ENCODE measurements around the gene ZNF217.
A peak's percentile ranks its signal among the peaks of the same experiment; 100 is the strongest.
"Not testable (repeated sequence)": the region's sequence is repeated elsewhere in the genome, so short reads cannot be mapped to it uniquely, and the experiment has no call there.

Gene ZNF217

DNA sequence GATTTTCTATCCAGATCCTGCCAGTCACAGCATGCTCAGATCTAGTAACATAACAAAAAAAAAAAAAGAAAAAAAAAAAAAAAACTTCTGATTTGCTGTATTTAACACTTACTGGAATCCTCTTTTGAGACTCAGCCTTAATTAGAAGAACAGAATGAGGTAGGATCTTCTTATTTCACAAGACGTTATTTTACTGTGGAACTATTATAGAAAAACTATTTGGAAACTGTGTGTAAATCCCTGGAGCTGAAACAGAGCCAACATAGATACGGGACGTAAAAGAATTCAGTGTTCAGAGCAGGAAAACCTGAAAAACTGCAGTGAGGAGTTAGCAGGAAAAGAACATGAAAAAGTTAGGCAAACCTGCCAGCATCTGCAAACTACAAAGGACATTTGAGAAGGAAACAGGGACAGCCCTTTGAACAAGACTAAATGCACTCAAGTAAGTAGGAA, 3.4 kb upstream of the ZNF217 start:
- DNase-seq = no peak

DNA sequence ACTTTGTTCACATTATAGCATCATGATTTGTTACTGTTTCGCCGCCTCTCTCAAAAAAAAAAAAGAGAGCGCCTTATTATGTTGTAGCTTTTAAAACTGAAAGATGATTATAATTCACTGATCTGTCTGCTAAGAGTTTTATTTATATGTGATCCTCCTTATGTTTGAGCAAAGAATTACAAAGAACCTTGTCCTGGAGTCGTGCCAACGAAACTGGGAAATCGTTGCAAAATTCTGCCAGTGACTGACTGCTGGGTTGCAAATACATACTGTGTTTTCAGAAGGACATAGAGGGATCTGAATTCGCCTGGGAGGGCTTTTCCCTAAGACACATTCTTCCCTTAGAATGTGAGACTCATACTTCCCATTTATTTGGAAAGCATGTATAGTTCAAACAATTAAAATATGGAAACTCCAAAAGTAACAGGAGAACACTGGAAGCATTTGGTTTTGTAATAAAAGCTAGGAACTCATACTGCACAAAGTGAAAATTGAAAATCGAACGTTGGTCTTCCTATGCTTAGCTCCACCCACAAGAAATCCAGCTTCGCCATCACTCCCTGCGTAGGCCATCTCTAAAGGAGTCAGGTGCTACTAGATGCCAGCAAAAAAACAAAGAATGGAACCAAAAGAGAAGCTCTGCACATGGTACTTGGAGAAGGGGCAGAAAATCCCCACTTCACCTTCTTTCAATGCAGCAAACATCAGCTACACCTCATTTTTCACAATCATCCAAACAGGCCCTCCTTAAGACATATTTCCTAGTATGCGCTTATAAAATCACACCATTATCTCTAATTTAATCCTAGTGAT, 2.8 kb upstream of the ZNF217 start:
- not testable (repeated sequence) for DNase-seq

DNA sequence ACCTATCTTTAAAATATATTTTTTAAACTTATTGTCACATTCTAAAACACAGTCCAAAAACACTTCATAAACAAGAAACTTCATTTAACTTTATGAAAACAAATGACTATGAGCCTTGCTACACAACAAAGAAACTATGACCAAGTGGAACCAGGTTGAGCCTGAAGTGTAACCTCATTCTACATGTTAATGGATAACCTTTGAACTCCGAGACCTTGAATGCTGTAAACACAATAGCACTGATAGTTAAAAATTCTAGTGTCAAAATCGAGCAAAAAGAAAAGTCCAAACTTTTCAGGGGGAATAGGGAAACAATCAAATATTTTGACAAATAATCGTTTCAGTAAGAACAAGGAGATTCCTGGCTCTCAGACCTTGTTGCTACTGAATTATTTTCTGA, 2.1 kb upstream of the ZNF217 start:
- DNase-seq = not testable (repeated sequence)

DNA sequence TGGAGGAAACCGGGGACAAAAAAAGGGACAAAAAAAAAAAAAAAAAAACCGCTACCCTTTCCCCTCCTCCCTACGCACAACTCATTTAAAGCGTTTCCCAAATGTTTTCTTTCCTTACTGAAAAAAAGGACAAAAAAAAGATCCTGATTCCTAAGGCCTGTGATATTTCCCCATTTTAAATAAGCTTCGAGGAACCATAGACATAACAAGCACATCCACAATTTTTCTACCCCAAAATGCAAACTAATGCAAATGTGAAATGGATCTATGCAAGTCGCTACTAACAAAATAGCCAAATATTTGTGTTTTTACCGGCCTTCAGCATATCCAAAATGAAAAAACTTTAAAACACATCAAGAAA, 1.4 kb upstream of the ZNF217 start:
- no peak for DNase-seq

DNA sequence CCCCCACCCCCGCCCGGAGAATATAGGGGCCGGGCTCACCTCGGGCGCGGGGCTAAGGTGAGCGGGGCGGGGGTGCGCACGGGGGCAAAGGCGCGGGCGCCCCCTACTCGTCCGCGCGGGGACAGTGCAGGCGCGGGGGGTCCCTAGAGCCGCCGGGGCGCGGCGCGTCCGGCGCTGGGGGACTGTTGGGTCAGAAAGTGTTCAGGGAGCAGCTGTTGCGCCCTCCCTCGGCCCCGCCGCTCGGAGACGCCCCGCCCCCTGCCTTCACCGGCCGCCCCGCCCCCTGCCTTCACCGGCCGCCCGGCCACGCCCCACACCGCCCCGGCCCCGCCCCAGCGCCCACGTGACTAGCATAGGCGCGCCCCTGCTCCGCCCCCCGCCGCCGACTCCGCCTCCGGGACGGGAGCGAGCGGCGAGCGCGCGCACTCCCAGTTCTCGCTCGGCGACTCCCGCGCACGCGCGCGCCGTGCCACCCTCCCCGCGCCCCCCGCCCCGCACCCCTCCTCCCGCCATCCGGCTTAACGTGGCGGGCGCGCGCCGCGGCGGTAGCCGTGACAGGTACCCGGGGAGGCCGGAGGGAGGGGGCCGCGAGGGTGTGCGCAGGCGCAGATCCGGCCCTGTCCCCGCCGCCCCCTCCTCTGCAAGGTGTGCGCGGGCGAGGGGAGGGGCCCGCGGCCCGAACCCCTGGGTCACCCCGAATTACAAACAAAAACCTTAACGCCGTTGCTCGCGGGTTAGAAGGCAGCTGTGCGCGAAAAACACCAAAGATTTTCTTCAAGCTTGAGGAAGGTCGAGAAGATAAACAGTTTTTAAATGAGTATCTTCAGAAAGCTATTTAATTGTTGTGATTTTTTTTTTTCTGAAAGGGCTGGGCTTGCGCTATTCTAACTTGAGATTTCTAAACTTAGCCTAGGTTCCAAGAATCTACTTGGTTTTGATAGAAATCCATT, 704 bp upstream of the ZNF217 start:
- peak; percentile 84 to 91 for DNase-seq

DNA sequence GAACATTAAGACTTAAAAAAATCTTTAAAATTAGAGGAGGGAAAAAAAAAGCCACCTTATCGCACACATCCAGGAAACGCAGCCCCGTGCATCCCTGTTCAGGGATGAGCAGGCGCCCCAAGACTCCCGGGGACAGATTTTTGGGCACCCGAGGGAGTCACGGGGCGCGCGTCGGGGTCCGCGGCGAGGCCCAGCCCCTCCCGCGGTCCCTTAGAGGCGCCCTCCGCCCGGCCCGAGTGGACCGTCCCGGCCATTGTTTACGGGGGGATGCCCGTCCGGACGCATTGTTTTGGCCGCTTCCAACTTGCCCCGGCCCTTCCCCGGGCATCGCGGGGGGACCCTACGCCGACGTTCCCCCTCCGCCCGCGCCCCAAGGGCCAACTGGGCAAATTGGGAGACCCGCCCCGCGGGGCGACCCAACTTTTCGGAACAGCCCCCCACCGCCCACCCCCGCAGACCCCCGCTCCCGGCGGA, 610 bp downstream of the ZNF217 start:
- DNase-seq = peak in 1 of 2 experiments; percentile 27

DNA sequence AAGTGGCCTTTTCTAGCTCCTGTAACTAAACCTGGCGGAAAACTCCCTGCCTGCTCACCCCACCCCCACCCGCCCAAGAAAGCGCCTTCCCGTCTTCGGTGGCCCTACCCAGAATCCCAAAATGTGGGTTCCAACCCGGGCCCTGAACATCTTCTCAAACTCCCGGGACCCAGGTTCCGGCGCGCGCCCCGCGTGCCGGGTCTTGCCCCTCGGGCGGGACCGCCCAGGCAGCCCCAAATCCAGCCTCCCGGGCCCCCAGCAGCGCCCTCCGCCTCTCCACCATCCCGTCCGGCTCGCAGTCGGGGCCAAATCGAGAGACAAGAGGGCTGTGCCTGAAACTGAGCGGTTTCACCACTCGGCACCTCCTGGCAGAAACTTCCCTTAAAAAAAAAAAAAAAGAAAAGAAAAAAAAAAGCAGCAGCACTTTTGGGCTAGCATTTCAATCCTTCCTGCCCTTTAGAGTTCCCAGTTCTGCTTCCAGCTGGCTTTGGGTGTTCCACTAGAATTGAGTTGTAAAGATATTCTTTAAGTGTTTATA, 1.1 kb downstream of the ZNF217 start:
- peak in 1 of 2 experiments; percentile 19 for DNase-seq

DNA sequence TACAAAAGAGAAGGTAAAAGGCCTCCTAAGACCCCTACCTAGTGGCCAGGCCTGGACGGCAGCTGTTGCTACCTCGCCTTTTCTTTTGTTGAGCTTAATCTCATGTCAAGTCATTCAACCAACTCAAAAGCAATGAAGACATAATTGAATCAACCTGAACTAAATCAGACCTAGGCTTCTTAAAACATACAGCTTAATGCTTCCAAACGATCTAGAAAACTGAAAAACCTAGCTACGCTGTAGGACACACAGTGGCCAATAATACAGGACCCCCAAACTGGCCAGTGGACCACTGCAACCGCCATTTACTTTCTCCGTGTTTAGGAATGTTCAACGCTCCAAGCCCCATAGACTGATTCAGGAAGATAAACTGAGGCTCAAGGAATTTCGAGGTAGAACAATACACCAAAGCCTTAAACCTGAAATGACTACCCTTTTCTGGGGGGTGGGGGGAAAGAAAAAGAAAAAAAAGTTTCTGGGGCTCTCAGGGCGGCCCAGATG, 1.6 kb downstream of the ZNF217 start:
- peak in 1 of 2 experiments; percentile 14 for DNase-seq

DNA sequence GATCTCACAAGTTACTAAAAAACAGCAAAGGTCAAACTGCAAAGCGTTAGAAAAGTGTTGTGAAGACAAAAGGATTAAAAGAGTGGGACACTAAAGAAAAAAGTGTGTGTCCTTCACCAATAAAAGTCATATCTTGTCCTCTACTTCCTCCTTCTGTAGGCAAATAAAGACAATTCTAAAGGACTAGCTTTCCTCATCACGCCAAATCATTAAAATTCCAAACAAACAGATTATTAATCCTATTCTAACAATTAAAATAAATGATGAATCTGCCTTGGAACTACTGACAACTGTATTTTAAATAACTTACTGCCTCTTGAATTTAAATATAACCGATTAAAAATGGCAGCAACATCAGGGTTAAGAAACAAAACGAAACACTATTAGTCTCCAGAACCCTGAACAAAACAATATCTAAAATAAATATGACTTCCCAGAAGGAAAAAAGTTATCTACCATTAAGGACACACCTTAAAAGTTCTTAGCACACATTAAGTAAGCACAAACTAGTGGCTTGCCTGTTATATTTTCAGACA, 2.4 kb downstream of the ZNF217 start:
- not testable (repeated sequence) for DNase-seq

DNA sequence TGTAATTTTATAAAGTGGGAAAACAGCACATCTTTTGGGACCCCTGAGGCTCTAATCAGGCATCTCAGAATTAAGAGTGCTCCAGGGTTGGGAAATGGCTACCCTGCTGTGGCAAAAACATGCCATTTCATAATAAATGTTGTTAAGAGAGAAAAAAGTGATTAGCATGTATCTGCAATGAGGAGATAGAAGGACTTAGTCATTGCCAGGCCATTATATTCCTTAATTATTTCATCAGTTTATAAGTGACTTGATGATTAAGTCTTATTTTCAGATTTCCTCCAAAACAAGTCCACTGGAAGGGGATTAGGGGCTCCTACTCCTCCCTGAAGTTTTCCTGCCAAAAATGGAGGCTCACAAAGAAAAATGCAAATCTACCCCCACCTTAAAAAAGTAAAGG, 3.0 kb downstream of the ZNF217 start:
- not testable (repeated sequence) for DNase-seq

DNA sequence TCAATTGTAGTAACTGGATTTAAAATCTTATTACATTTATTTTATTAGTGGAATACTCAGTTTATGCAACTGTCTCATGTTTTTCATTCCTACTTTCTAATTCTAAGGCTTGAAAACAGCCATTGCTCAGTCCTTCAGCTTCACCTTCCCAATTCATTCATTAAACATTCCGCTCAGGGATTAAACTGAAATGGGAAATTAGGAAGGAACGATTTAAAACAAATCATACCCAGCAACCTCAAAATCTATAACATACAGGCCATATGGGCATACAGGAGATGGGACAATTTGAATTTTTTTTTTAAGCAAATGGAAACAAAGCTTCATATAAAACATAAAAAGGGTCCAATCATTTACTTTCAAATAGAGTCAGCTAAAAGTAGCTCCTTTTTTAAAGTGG, 3.5 kb downstream of the ZNF217 start:
- not testable (repeated sequence) for DNase-seq

DNA sequence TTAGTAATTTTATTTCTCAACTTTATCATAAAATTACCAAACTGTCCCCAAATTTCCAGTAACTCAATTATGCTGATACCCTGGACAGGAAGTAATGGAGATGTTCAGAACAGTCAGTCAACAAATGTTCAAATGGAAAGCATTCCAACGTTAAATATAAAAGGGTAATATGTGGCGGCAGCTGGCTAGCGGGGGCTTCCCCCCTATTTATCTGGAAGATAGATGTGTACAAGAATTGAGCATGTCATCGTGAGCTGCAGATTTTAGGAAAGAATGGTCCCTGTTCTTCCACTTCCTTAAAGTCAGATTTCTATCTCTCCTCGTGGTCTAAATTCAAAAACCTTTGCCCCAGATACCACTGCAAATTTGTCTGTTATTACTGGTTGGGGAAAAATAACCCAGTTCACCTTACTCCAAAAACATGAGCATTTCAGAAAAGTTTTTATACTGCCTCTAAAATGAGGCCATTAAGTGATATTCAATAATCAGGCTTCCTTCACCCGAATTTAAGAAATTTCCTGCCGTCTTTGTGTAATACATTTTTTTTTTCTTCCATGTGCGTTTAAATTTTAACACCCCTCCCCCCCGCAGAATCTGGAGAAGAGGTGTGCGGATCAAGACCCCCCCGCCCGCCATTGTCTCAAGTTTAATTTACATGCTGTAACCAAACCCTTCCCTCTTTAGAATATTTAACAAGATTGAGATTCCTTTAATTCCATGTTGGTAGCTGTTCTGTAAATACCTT, 4.1 kb downstream of the ZNF217 start:
- peak; percentile 39 to 43 for DNase-seq

DNA sequence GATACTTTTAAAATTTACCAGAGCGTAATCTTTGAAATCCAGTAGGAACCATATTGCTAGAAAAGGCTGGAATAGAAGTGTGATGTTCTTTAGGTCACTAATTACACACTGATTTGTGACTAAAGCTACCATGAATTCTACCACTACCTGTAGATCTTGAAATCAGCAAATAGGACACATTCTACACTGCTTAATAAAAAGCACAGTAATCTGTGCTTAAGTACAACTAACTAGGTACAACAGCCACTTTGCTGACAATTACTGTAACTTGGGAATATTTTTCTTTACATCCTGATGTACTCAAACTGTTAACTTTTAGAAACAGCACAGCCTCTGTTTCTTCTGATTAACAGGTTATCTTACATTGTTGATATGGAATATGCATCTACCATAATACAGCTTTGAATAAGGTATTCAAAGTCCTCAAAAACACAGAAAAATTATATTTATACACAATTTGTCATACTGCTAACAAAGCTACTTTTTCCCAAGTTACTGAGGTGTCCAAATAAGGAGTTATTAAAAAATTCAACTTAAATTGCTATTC, 6.4 kb downstream of the ZNF217 start:
- not testable (repeated sequence) for DNase-seq

DNA sequence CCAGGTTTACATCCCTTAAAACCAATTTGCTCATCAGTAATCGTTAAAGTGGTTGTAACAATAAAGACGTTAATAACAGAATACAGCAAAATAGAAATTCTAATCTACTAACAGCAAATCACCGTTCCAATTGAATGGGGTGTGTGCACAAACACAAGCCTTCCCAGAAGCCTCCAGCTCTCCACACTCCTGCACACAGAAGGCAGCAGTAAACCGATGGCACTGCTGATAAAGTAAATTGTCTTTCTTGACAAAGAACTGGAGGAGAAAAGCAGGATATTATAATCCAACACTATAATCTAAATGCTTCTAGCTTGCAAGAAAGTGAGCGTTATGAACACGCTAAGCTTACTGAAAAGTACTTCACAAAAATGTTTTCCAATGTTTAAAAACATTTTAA, 7.0 kb downstream of the ZNF217 start:
- DNase-seq = no peak

DNA sequence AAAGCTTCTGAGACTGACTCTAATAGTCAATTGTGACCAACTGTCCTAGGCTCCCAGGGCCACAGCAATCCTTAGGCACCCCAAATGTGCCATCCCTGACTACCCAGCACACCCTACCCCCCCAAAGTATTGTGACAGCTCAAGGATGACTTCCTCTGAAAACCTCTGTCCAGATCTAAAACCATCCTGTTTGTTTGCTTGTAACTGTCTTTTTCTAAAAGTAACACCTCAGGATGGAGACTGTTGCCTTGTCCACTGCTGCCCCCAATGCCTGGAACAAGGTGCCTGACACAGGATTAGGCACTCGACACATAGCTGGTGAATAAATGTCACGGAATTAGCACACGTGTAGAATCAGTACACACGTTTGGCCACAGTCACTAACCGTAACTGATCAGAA, 7.7 kb downstream of the ZNF217 start:
- not testable (repeated sequence) for DNase-seq

DNA sequence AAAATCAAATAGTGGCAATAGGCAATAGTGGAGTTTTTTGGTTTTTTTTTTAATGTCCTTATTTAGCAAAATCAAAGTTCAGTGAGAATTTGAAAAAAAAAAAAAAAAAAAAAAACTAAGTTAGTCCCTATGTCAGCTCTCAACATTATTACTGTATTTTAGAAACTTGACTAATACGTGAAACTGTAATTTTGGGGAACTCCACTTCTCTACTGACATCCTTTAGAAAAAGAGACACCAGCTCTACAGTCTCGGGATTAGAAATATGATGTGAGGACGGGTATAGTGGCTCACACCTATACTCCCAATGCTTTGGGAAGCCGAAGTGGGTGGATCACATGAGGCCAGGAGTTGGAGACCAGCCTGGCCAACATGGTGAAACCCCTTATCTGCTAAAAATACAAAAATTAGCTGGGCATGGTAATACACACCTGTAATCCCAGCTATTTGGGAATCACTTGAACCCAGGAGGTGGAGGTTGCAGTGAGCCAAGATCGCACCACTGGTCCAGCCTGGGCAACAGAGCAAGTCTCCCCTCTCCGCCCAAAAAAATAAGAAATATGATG, 8.6 kb downstream of the ZNF217 start:
- not testable (repeated sequence) for DNase-seq

DNA sequence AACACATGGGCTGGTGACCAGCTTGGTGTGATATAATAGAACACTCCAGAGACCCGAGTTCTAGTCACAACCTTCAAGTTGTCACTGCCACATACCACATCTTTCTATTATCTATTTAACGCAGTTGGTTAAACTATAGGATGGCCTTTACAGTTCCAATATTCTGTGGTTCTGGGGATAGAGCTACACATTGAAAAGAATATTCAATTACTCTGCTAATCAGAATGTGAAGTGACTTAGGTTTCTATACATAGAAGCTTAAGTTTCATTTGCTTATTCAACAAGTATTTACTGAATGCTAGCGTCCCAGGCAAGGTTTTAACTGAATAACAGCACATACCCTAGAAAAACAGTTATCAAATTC, 9.1 kb downstream of the ZNF217 start:
- DNase-seq = not testable (repeated sequence)

DNA sequence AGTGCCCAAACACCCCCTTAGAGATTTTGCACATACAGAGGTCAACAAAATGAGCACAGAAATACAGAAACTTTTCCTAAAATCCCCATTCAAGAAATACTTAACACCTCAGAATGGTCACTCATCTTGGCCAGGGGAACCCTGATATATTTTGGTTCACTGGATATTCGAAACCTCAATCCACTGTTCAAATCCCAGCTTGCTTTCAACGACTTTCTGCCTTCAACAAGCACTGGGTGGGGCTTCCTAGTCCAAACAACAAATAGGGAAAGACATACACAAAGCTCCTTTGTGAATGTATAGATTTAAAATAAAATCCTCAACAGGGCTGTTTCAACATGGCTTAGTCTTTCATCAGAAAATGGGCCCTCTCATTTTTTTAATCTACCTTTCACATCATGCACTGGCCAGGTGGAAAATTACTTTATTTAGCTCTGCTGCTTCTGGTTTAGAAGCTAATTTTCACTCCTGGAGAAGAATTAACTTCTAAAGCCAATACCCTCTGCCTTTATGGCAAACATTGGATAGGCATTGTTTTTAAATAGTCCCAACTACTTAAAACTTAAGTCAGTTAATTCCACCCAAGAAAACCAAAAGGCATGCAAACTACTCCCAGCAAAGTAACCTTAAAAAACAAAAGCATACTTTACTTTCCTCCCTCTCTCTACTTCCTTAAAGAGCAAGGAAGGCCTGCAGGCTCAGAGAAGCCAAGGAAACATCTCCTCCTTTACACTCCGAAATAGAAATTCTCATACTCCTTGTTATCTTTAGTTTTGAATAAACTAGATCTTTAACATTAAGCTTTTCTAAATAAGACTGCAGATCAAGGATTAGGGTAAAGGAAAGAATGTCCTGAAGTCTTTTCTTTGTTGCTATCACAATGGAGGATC, 9.7 kb downstream of the ZNF217 start:
- not testable (repeated sequence) for DNase-seq

DNA sequence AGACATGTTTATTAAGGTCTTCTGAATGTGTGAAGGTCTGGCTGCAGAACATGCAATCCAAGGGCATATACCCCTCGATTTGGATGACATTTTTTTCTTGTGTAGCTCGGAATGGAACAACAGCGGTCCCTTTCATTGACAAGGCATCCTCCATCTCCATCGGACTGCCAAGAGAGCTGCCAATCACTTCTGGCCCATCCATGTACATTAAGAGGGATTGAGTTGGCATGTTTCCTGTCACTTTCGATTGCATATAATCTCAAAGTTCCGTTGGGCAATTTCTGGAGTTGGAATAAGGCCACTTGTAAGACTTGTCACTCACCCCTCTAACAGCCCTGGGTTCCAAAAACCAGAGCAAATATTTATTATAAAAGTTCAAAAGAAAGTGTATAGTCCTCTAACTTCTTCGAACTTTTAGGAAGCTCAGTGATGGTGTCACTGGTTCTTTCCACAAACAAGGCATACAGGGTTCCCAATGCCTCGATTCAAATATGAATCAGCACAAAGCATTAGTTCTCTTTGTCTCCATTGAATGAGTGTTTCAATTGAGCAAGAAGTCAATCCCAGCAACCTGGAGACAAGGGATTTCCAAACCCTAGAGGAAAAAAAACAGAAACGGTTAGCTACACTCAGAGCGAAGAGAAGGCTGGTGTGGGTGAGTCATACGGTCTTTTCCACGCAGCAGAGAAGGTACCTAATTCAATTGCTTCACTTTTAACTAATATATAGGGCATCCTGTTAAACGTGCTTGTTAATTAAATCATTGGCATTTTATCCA, 10.9 kb downstream of the ZNF217 start:
- DNase-seq = no peak

DNA sequence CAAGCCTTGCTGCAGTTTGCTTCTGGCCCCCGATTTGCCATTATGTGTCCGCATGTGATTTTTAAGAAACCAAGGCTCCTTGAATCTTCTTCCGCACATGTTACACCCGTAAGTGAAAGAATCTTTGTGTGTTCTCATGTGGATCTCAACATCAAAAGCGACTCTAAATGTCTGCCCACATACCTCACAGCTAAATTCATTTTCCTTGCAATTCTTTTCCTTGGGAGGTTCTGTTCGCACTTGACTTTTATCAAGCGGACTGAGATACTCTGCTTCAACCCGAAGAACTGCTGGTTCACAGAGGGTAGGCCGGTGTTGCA, 11.4 kb downstream of the ZNF217 start:
- DNase-seq = no peak

Data from NCI-H524 (cell line).